Activated naive CD4-positive, alpha-beta T cell treated with anti-CD3 and anti-CD28 coated beads, Interleukin-2, amount 10 ng/mL, durations not matched to agents 7 days and 5 days (primary cell): ENCODE measurements around the gene TMEM203.

Experiments
- CTCF ChIA-PET: fragments of 350-600 bp; sonication (Branson Sonifier 250); formaldehyde crosslinking; loops from one replicate; lab custom pipeline; 2021; ENCODE audit warnings: antibody characterized with exemption; lab: Charles Lee
- DNase-seq: peaks from one replicate; pipeline ENCODE4 v3.0.0-alpha.2; 2020
- H3K27ac Mint-ChIP-seq: one replicate; pipeline ENCODE4 v1.8.0; 2021; ENCODE audit warnings: mild to moderate bottlenecking, moderate library complexity, mixed read lengths
- H3K27me3 Mint-ChIP-seq: one replicate; pipeline ENCODE4 v1.8.0; 2021; ENCODE audit warnings: mild to moderate bottlenecking, mixed read lengths
- H3K36me3 Mint-ChIP-seq: one replicate; pipeline ENCODE4 v1.8.0; 2021; ENCODE audit warnings: mixed read lengths
- H3K4me1 Mint-ChIP-seq: one replicate; pipeline ENCODE4 v1.8.0; 2021; ENCODE audit warnings: mixed read lengths
- H3K4me3 Mint-ChIP-seq: one replicate; pipeline ENCODE4 v1.8.0; 2021; ENCODE audit warnings: mild to moderate bottlenecking, moderate library complexity, mixed read lengths
- H3K9me3 Mint-ChIP-seq: one replicate; pipeline ENCODE4 v1.8.0; 2021; ENCODE audit warnings: mixed read lengths

Gene TMEM203

DNA sequence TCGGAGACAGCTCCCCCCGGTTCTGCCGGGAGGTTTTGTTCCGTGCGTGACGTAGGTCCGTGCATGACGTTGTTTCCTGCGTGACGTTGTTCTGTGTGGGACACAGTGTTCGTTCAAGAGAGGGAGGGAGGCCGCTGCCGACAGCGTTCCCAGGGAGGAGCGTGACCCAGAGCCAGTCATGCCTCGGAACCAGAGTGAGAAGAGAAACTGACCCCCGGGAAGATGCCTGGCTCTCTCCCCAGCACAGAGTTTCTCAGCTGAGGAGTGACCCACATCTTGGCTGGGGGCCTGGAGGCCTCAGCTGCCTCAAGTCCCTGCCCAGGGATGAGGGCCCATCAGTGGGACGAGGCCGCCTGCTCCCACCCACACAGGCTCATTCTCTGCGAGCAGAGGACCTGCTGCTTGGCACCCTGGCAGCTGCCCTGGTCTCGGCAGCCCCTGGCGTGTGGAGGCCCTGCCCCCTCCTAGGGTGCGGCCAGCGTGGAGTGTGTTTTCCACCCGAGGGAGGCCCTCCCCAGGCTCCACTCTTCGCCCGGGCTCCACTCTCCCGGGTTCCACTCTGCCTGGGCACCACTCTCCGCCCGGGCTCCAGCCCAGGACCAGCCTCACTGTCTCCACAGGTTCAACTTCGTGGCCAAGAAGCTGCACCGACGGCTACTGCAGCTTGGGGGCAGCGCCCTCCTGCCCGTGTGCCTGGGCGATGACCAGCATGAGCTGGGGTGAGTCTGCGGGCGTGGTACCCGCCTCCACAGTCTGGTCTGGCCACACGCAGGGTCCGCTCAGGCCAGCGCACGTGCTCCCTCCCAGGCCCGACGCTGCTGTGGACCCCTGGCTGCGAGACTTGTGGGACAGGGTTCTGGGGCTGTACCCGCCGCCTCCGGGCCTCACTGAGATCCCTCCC is 8.0 kb upstream of the TMEM203 start:
- CTCF ChIA-PET: interaction anchor here (1.0 to 1.3 kb wide), 4 partner anchors 9 to 90 kb away, joined by 3 to 4 read pairs (median 4); partner anchors contain the start of genes ANAPC2 and SSNA1
- Mint-ChIP-seq H3K9me3 (no peaks in the 10 kb centered on the region), H3K27ac (no peak overlapping the region), H3K27me3 (no peaks in the 10 kb centered on the region), H3K36me3 (peaks cover 11% of the 10 kb centered on the region), H3K4me3 (no peak overlapping the region), H3K4me1 (peaks cover 2% of the 10 kb centered on the region)
- DNase-seq: no peak

GRCh38 chr9:137212520-137212919 is 7.1 kb upstream of the TMEM203 start:
- peaks cover 13% of the 10 kb centered on the region for H3K36me3 Mint-ChIP-seq

DNA sequence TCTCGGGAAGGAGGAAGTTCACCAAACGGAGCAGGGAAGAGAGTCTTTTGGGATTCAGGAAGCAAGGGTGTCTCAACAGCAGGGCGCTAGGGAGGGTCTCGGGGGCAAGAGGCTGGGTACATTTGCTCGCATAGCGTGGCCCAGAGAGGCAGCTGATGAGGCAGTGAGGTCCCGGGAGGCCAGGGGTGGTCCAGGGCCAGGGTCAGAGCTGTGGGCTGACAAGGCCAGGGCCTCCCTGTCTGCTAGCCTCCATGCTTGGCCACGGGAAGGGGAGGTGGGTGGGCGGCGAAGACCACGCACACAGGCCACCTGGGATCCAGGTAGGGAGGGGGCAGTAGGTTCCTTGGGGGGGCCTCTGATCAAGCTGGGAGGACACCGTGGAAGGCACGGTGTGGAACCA is 6.1 kb upstream of the TMEM203 start:
- no peaks in the 10 kb centered on the region for H3K9me3 Mint-ChIP-seq
- H3K4me1 Mint-ChIP-seq: peaks cover 12% of the 10 kb centered on the region
- H3K4me3 Mint-ChIP-seq: no peak overlapping the region
- no peaks in the 10 kb centered on the region for H3K27me3 Mint-ChIP-seq
- peaks cover 18% of the 10 kb centered on the region for H3K36me3 Mint-ChIP-seq
- no peak for DNase-seq
- CTCF ChIA-PET: no interaction called here
- H3K27ac Mint-ChIP-seq: no peak overlapping the region

More at GRCh38 chr9:137212520-137212919, 7.1 kb upstream of the TMEM203 start:
- Mint-ChIP-seq H3K4me1 (peaks cover 4% of the 10 kb centered on the region), H3K27ac (no peak overlapping the region), H3K9me3 (no peaks in the 10 kb centered on the region), H3K4me3 (no peak overlapping the region), H3K27me3 (no peaks in the 10 kb centered on the region)
- DNase-seq: no peak
- CTCF ChIA-PET: interaction anchor here (1.1 kb wide), 1 partner anchor 89 kb away, joined by 3 read pairs; no protein-coding TSS in a partner anchor

GRCh38 chr9:137206602-137207001 is 1.2 kb upstream of the TMEM203 start:
- Mint-ChIP-seq H3K4me1 (peaks cover 46% of the 10 kb centered on the region), H3K36me3 (peaks cover 19% of the 10 kb centered on the region), H3K27ac (peak overlapping the region; percentile 83), H3K27me3 (no peaks in the 10 kb centered on the region), H3K4me3 (peak overlapping the region; percentile 92), H3K9me3 (no peaks in the 10 kb centered on the region)
- CTCF ChIA-PET: interaction anchor here (0.7 kb wide), 1 partner anchor 30 kb away, joined by 5 read pairs; no protein-coding TSS in a partner anchor
- DNase-seq: no peak

DNA sequence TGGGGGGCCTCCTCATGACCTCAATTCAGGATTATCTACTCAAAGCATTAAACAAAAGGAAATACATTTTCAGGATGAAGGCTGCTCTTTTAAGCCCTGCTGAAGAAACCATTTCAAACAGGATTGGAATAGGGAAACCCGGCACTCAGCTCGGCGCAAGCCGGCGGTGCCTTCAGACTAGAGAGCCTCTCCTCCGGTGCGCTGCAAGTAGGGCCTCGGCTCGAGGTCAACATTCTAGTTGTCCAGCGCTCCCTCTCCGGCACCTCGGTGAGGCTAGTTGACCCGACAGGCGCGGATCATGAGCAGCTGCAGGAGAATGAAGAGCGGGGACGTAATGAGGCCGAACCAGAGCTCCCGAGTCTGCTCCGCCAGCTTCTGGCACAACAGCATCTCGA is 720 bp downstream of the TMEM203 start:
- Mint-ChIP-seq H3K9me3 (no peaks in the 10 kb centered on the region), H3K4me3 (peak overlapping the region; percentile 92), H3K27ac (peak overlapping the region; percentile 92), H3K36me3 (peaks cover 16% of the 10 kb centered on the region), H3K4me1 (peaks cover 54% of the 10 kb centered on the region), H3K27me3 (peaks cover under 1% of the 10 kb centered on the region)
- CTCF ChIA-PET: interaction anchor here (1.0 to 1.8 kb wide), 4 partner anchors 9 to 136 kb away, joined by 3 to 4 read pairs (median 4); no protein-coding TSS in a partner anchor
- no peak for DNase-seq

- DNase-seq: no peak
- peaks cover 10% of the 10 kb centered on the region for H3K36me3 Mint-ChIP-seq
- H3K27me3 Mint-ChIP-seq: peaks cover 9% of the 10 kb centered on the region
- CTCF ChIA-PET: interaction anchor here (1.1 to 1.5 kb wide), 2 partner anchors 24 to 134 kb away, joined by 3 to 4 read pairs; partner anchors contain the start of gene RNF224
- H3K27ac Mint-ChIP-seq: no peak overlapping the region
- no peaks in the 10 kb centered on the region for H3K9me3 Mint-ChIP-seq
- H3K4me3 Mint-ChIP-seq: no peak overlapping the region
- peaks cover 61% of the 10 kb centered on the region for H3K4me1 Mint-ChIP-seq
These were observed 2.5 kb downstream of the TMEM203 start for GRCh38 chr9:137202966-137203365.

DNA sequence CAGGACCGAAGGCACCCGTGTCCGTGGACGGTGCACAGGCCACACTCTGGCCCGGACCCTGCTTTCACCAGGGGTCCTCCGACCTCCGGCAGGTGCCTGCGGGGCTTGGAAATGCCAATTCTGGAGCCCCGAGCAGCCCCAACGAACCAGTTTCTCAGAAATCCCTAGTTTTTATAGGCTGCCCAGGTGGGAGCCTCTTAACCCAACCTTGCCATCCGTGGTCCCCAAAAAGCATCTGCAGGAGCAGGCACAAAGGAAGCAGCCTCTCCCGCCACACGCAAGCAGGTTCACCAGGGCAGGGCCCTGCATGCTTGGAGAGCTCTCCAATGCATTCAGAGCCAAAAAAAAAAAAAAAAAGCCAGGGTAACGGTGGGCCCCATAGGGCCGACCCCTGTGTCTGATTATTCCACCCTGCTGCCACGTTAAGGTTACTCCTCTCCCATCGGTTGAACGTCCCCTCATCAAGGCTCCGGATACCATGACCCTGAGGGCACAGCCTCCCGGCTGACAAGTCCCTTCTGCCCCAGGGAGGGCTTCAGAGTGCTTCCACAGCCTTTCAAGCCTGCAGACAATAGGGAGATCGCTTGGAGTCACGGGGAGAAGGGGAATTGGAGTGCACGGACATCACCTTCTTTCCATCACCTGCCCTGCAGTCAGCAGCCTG is 4.1 kb downstream of the TMEM203 start:
- H3K27ac Mint-ChIP-seq: peak overlapping the region; percentile 81
- H3K4me1 Mint-ChIP-seq: peaks cover 47% of the 10 kb centered on the region
- H3K36me3 Mint-ChIP-seq: peaks cover 3% of the 10 kb centered on the region
- DNase-seq: no peak
- peaks cover 11% of the 10 kb centered on the region for H3K27me3 Mint-ChIP-seq
- no peaks in the 10 kb centered on the region for H3K9me3 Mint-ChIP-seq
- H3K4me3 Mint-ChIP-seq: peak overlapping the region; percentile 80
- CTCF ChIA-PET: interaction anchor here (0.5 to 1.5 kb wide), 5 partner anchors 12 to 595 kb away, joined by 3 to 5 read pairs (median 3); no protein-coding TSS in a partner anchor

DNA sequence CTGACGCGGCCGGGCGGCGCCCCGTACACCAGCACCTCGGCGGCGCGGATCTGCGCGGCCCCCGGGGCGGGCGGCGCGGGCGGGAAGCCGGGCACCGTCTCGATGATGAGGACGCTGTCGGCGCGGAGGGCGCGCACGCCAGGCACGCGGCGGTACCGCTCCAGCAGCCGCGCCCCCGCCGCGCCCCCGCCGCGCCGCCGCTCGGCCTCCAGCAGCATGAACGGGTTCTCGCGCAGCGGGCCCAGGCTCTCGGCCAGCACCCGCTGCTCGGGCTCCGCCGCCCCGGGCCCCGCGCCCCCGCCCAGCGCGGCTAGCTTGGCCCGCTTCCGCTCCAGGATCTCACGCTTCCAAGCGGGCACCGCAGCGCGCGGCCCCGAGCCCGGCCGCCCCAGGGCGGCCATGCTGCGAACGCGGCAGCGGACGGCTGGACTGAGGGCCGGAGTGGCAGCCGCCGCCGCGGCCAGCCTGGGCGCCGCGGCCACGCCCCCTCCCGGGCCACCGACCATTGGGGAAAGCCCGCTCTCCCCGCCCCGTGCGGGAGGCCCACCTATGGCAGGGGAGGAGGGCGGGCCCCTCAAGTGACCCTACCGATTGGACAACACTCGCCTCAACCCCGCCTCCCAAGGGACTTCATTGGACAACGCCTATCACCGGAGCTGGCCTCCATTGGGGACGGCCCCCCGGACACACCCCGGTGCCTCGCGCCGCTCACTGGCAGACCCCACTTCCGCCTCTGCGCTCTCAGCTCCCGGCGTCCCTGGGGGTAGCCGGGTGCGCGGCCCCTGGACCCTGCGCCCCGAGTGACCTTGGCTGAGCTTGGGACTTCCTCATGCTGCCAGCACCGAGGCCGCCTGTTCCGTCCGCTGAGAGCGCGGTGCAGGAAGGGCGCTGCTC is 4.9 kb downstream of the TMEM203 start, which contains the start of gene TPRN:
TPRN (minus strand) TSS at position 431 of the 894 bp plus-strand sequence; CDS start at position 401, 30 bp downstream.
- Mint-ChIP-seq H3K4me1 (peaks cover 39% of the 10 kb centered on the region), H3K27me3 (peaks cover 11% of the 10 kb centered on the region), H3K36me3 (peaks cover 3% of the 10 kb centered on the region), H3K27ac (peak within 1 kb of the TSS; percentile 81), H3K9me3 (no peaks in the 10 kb centered on the region), H3K4me3 (peak within 1 kb of the TSS; percentile 80)
- CTCF ChIA-PET: interaction anchor here (0.5 to 1.5 kb wide), 5 partner anchors 11 to 594 kb away, joined by 3 to 5 read pairs (median 3); no protein-coding TSS in a partner anchor
- peak; percentile 99 for DNase-seq

GRCh38 chr9:137199411-137200121 is 5.9 kb downstream of the TMEM203 start:
- Mint-ChIP-seq H3K27me3 (peaks cover 11% of the 10 kb centered on the region), H3K27ac (peak overlapping the region; percentile 60)

DNA sequence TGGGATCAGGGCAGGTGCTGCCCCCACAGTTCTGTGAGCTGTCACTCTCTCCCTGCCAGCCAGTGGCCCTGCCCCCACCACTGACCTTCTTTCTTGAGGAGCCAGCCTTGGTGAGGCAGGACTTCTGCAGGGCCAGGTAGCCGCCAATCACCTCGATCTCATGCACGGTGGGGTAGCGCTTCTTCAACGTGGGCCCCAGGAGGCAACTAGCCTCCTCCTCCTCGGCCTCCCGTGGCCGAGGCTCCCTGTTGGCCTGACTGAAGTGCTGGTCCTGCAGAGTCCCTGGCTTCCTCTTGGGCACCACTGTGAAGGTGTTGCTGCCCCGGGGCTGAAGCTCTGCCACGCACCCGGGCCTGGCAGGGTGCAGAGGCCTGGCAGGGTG is 6.6 kb downstream of the TMEM203 start:
- Mint-ChIP-seq H3K27ac (no peak overlapping the region), H3K27me3 (peaks cover 11% of the 10 kb centered on the region), H3K4me3 (peak overlapping the region; percentile 41), H3K4me1 (peaks cover 29% of the 10 kb centered on the region), H3K9me3 (no peaks in the 10 kb centered on the region), H3K36me3 (peaks cover 3% of the 10 kb centered on the region)
- CTCF ChIA-PET: interaction anchor here (1.5 kb wide), 1 partner anchor 10 kb away, joined by 4 read pairs; no protein-coding TSS in a partner anchor
- DNase-seq: no peak

More at GRCh38 chr9:137199411-137200121, 5.9 kb downstream of the TMEM203 start:
- Mint-ChIP-seq H3K9me3 (no peaks in the 10 kb centered on the region), H3K4me1 (peaks cover 35% of the 10 kb centered on the region), H3K4me3 (peak overlapping the region; percentile 77), H3K36me3 (peaks cover 3% of the 10 kb centered on the region)
- CTCF ChIA-PET: interaction anchor here (1.5 kb wide), 1 partner anchor 11 kb away, joined by 4 read pairs; no protein-coding TSS in a partner anchor
- peak; percentile 34 for DNase-seq

- peaks cover 11% of the 10 kb centered on the region for H3K27me3 Mint-ChIP-seq
- no peak overlapping the region for H3K27ac Mint-ChIP-seq
- CTCF ChIA-PET: interaction anchor here (1.5 kb wide), 1 partner anchor 9 kb away, joined by 4 read pairs; no protein-coding TSS in a partner anchor
- peaks cover 24% of the 10 kb centered on the region for H3K4me1 Mint-ChIP-seq
- peaks cover 3% of the 10 kb centered on the region for H3K36me3 Mint-ChIP-seq
- DNase-seq: no peak
- H3K9me3 Mint-ChIP-seq: no peaks in the 10 kb centered on the region
- peak overlapping the region; percentile 41 for H3K4me3 Mint-ChIP-seq
These were observed 7.2 kb downstream of the TMEM203 start for GRCh38 chr9:137198051-137198901.
